ENCODE data around the gene EVI5. TPM values are rescaled to one million over a fixed set of nuclear protein-coding genes. Genes with fewer than 3 reads are reported as not detected.

EVI5 gene
- total and polyA plus RNA-seq, 2 experiments from 2014 or later: 16.3 to 30.8 TPM

DNA sequence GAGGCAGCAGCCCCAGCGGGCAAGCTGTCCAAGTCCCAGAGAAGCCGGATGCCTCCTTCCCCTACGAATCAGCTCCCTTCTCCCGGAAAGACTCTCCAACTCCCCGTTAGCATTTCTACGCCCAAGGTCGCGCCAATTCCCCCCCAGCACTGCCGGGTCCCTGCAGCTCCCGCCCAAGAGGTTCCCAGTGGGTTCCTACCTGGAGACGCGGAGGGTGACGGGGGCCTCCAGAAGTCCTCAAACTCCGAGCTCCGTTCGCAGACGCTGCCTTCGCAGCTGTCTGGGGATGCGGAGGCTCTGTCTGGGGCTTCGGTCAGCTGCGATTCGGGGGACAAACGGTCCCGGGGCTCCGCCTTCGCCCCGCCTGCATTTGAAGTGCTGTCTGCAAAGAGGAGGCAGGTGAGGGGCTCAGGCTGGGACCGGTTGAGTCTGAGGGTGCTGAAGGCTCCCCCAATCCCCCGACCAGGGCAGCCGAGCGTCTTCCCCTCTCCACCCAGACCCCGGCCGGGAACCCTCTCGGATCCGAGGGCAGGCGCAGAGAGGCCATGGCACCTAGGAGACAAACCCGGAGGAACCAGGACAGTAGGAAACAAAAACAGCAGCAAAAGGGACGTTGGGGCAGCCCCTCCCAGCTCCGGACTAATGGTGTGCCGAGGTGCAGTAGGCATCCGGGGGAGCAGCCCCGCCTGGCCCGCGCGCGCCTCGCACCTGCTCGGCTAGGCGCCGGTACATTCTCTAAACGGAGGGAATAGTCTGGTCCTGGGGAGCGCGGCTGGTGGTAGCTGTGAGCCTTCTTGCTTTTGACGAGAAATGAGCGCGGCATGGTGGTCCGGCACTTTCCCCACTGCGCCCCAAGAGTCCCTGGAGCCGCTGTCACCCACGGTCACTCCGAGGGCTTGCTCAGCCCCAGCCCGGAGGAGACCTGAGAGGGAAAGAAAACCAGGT, 302.0 kb downstream of the EVI5 start:
- no peaks in the 10 kb centered on the region for H3K36me3 ChIP-seq
- H3K27me3 ChIP-seq: peaks cover 100% of the 10 kb centered on the region
- H3K27ac ChIP-seq: no peak overlapping the region
- peaks cover 19% of the 10 kb centered on the region for H3K4me1 ChIP-seq (ENCODE audit: low read depth)
- H3K4me3 ChIP-seq: peak overlapping the region; percentile 6
- H3K9me3 ChIP-seq (ENCODE audit: low read depth): no peaks in the 10 kb centered on the region
- TF ChIP-seq, protein P1, sequence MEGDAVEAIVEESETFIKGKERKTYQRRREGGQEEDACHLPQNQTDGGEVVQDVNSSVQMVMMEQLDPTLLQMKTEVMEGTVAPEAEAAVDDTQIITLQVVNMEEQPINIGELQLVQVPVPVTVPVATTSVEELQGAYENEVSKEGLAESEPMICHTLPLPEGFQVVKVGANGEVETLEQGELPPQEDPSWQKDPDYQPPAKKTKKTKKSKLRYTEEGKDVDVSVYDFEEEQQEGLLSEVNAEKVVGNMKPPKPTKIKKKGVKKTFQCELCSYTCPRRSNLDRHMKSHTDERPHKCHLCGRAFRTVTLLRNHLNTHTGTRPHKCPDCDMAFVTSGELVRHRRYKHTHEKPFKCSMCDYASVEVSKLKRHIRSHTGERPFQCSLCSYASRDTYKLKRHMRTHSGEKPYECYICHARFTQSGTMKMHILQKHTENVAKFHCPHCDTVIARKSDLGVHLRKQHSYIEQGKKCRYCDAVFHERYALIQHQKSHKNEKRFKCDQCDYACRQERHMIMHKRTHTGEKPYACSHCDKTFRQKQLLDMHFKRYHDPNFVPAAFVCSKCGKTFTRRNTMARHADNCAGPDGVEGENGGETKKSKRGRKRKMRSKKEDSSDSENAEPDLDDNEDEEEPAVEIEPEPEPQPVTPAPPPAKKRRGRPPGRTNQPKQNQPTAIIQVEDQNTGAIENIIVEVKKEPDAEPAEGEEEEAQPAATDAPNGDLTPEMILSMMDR (IDR thresholded peaks at IDR 0.05; ENCODE audit: low read depth, low read length): no peak
- peak; percentile 16 to 21 for DNase-seq (ENCODE audit: low read depth in 1 of 2, low spot score in 1 of 2)

DNA sequence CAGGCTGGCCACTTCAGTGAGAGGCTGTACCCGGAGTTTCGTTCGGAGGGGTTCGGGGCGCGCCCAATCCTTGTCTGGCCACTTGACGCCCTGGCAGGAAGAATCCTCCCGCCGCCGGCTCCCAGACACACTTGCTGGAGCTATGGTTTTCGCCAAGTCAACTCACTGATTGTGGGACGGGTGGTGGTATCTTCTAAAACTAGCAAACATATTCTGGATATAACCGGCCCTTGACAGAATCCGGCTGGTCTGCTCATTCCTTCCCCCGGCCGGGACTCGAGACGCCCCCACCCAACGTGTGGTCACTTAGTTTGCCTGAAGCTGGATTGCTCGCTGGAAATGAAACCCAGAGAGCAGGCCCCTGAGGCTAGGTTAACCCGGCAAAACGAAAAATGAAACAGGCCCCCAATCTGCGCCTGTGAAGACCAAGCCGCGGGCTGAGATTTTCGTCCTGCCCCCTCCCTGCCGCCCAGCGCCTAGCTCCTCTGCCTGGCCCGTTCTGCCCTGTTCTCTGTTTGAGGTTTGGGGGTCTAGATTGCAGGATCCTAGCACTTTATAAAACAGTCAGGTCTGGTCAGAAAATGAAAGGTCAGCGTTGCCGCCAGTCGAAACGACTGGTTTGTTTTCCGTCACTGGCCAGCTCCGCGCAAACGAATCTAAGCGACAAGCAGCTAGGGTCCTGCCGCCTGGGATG, 302.8 kb downstream of the EVI5 start:
- H3K9me3 ChIP-seq (ENCODE audit: low read depth): no peaks in the 10 kb centered on the region
- peak overlapping the region; percentile 6 for H3K4me3 ChIP-seq
- H3K36me3 ChIP-seq: no peaks in the 10 kb centered on the region
- H3K4me1 ChIP-seq (ENCODE audit: low read depth): peaks cover 19% of the 10 kb centered on the region
- H3K27ac ChIP-seq: no peak overlapping the region
- H3K27me3 ChIP-seq: peaks cover 100% of the 10 kb centered on the region
- DNase-seq (ENCODE audit: low read depth in 1 of 2, low spot score in 1 of 2): peak; percentile 44 to 50
- TF ChIP-seq, protein P1 (IDR thresholded peaks at IDR 0.05; ENCODE audit: low read depth, low read length): no peak

DNA sequence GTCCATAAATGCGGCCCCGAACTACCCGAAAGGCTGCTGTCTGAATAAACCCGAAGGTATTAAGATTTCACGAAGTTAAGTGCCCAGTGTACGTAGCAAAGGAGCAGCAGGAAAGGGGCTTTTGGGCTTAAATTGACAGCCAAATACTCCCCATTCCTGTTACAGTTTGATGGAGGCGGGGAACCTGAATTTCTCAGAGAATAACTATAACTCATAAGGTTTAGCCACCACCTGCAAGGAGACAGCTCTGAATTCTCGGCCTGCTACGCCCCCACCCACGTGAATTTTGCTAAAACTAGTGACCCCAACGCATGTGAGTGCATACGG, 303.3 kb downstream of the EVI5 start:
- Histone ChIP-seq H3K9me3 (ENCODE audit: low read depth) (no peaks in the 10 kb centered on the region), H3K36me3 (no peaks in the 10 kb centered on the region), H3K4me3 (peak overlapping the region; percentile 11), H3K27me3 (peaks cover 100% of the 10 kb centered on the region), H3K4me1 (ENCODE audit: low read depth) (peaks cover 19% of the 10 kb centered on the region), H3K27ac (no peak overlapping the region)
- TF ChIP-seq, protein P1 (IDR thresholded peaks at IDR 0.05; ENCODE audit: low read depth, low read length): no peak
- no peak for DNase-seq (ENCODE audit: low read depth in 1 of 2, low spot score in 1 of 2)

DNA sequence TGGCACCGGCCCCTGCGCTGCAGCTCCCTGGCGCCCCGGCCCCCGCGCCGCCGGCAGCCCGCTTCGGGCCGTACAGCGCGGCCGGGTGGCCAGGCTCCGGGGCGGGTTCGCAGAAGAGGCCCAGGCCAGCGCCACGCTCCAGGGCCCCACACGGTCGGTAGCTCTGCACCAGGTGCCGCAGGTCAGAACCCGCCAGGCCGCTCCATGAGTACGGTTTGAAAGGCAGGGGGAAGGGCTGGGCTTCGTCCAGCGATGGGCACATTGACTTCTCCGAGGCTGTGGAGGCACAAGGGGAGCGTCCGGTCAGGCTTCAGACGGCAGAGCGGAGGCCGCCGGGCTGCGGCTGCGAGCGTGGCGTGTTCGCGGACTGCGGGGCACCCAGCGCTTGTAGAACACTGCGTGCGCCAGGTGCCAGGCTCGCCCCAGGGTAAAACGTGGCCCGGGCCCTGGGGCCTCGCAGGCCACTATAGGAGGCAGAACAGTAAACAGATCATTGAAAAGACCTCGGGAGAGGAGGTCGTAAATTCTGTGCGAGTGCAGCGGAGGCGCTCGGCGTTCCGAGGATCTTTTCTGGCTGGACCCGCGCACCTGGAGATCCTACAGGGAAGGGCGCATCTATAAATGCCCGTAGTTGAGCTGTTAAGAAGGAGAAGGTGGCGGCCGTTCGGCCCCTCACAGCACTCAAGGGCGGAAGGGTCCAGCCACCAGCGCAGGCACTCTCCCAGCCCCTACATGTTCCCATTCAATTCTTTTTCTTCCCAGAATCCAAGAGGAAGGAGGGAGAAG, 303.9 kb downstream of the EVI5 start:
- Histone ChIP-seq H3K4me3 (peak overlapping the region; percentile 11), H3K4me1 (ENCODE audit: low read depth) (peaks cover 19% of the 10 kb centered on the region)

More for the DNA sequence above, 303.9 kb downstream of the EVI5 start:
- H3K36me3 ChIP-seq: no peaks in the 10 kb centered on the region
- peaks cover 100% of the 10 kb centered on the region for H3K27me3 ChIP-seq
- TF ChIP-seq, protein P1 (IDR thresholded peaks at IDR 0.05; ENCODE audit: low read depth, low read length): no peak
- no peak overlapping the region for H3K27ac ChIP-seq
- no peaks in the 10 kb centered on the region for H3K9me3 ChIP-seq (ENCODE audit: low read depth)
- DNase-seq (ENCODE audit: low read depth in 1 of 2, low spot score in 1 of 2): peak in 1 of 2 donors; percentile 23
